ENCODE data around the gene SLC16A7.

GRCh38 chr12:59719701-59720100 is 123.9 kb downstream of the SLC16A7 start:
- TF ChIP-seq CTCF (IDR thresholded peaks at IDR 0.05), result no peak
- TF ChIP-seq EP300 (IDR thresholded peaks at IDR 0.05), result no peak
- TF ChIP-seq POLR2A (IDR thresholded peaks at IDR 0.05), result no peak
- TF ChIP-seq POLR2AphosphoS5 (IDR thresholded peaks at IDR 0.05), result no peak
